Measurements from ENCODE around the gene CNNM1. TPM values are rescaled to one million over a fixed set of nuclear protein-coding genes. Genes with fewer than 3 reads are reported as not detected.

The CNNM1 gene
- total and polyA plus RNA-seq, 8 donors: 0.17 to 0.94 (median 0.36) TPM

GRCh38 chr10:99396471-99396870, 67.3 kb downstream of the CNNM1 start:
- no peak for DNase-seq
- intact Hi-C loops (cut with DNase I): no loop called here
- Histone ChIP-seq H3K36me3 (peaks cover 0 to 47% of the 10 kb centered on the region in 2 donors), H3K9me3 (no peaks in the 10 kb centered on the region), H3K27ac (no peak overlapping the region), H3K4me1 (peaks cover 4 to 7% of the 10 kb centered on the region in 2 donors), H3K27me3 (no peaks in the 10 kb centered on the region), H3K4me3 (no peak overlapping the region)
- ATAC-seq: no peak
- TF ChIP-seq CTCF (IDR thresholded peaks at IDR 0.05): no peak

- TF ChIP-seq CTCF (IDR thresholded peaks at IDR 0.05): no peak
- peaks cover 0 to 79% of the 10 kb centered on the region in 2 donors for H3K36me3 ChIP-seq
- H3K4me3 ChIP-seq: no peak overlapping the region
- intact Hi-C loops (cut with DNase I): no loop called here
- no peaks in the 10 kb centered on the region for H3K27me3 ChIP-seq
- no peak for ATAC-seq
- DNase-seq: no peak
- H3K9me3 ChIP-seq: no peaks in the 10 kb centered on the region
- H3K27ac ChIP-seq: no peak overlapping the region
- H3K4me1 ChIP-seq: peaks cover 4 to 7% of the 10 kb centered on the region in 2 donors
These were observed 70.5 kb downstream of the CNNM1 start for GRCh38 chr10:99399664-99400063.

GRCh38 chr10:99403674-99404073, 74.5 kb downstream of the CNNM1 start:
- Histone ChIP-seq H3K4me3 (no peak overlapping the region), H3K27ac (no peak overlapping the region), H3K36me3 (peaks cover 0 to 80% of the 10 kb centered on the region in 2 donors), H3K27me3 (no peaks in the 10 kb centered on the region), H3K4me1 (no peaks in the 10 kb centered on the region), H3K9me3 (no peaks in the 10 kb centered on the region)
- ATAC-seq: no peak
- no peak for DNase-seq
- no peak for TF ChIP-seq CTCF (IDR thresholded peaks at IDR 0.05)
- intact Hi-C loops (cut with DNase I): no loop called here

GRCh38 chr10:99406149-99406548, 77.0 kb downstream of the CNNM1 start:
- intact Hi-C loops (cut with DNase I): no loop called here
- DNase-seq (no peak), ATAC-seq (no peak)
- no peaks in the 10 kb centered on the region for H3K4me1 ChIP-seq
- no peak overlapping the region for H3K27ac ChIP-seq
- H3K36me3 ChIP-seq: peaks cover 0 to 62% of the 10 kb centered on the region in 2 donors
- TF ChIP-seq CTCF (IDR thresholded peaks at IDR 0.05): no peak
- no peak overlapping the region for H3K4me3 ChIP-seq
- no peaks in the 10 kb centered on the region for H3K9me3 ChIP-seq
- H3K27me3 ChIP-seq: no peaks in the 10 kb centered on the region

- H3K36me3 ChIP-seq: peaks cover 0 to 23% of the 10 kb centered on the region in 2 donors
These were observed 81.0 kb downstream of the CNNM1 start for GRCh38 chr10:99410146-99410545.

More at GRCh38 chr10:99410146-99410545, 81.0 kb downstream of the CNNM1 start:
- intact Hi-C loops (cut with DNase I): no loop called here
- Histone ChIP-seq H3K27me3 (no peaks in the 10 kb centered on the region), H3K27ac (no peak overlapping the region), H3K4me1 (no peaks in the 10 kb centered on the region), H3K9me3 (no peaks in the 10 kb centered on the region), H3K4me3 (no peak overlapping the region)
- ATAC-seq: no peak
- TF ChIP-seq CTCF (IDR thresholded peaks at IDR 0.05): no peak
- DNase-seq: no peak

All from left lung (tissue), 10 donors.